MV-4-11 (cell line): Measurements from ENCODE around the gene JUN.
A peak's percentile ranks its signal among the peaks of the same experiment; 100 is the strongest.

ENCODE experiments used
- DNase-seq: peaks from one replicate; lab custom pipeline; 2025; lab: John Stamatoyannopoulos, UW

Gene JUN

GRCh38 chr1:58762806-58763205 is 21.0 kb downstream of the JUN start:
- DNase-seq: no peak

DNA sequence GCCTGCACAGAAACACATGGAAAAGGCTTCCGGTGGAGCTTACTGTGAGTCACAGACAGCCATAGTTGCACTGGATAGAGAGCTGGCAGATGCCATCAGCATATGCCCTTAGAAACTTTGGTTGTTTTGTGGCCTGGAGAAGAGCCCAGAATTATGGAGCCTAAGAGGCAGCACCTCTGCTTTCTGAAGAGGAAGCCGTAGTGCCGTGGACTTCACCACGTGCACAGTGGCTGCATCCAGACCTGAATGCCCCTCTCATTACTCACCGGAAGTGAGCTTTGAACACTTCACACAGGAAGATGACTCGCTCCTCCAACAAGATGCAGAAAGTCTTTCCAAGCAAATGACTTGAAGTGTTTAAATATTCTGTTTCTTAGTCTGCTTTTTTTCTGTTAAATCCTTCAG is 28.4 kb downstream of the JUN start:
- peak; percentile 88 for DNase-seq

- no peak for DNase-seq
Measured at GRCh38 chr1:58754683-58755467, 29.0 kb downstream of the JUN start.

- no peak for DNase-seq
Measured at GRCh38 chr1:58754073-58754613, 29.7 kb downstream of the JUN start.

- no peak for DNase-seq
Measured at GRCh38 chr1:58753431-58753866, 30.4 kb downstream of the JUN start.

- peak; percentile 4 for DNase-seq
Measured at GRCh38 chr1:58749646-58750045, 34.2 kb downstream of the JUN start.

- DNase-seq: peak; percentile 7
Measured at GRCh38 chr1:58748666-58749065, 35.2 kb downstream of the JUN start.

DNA sequence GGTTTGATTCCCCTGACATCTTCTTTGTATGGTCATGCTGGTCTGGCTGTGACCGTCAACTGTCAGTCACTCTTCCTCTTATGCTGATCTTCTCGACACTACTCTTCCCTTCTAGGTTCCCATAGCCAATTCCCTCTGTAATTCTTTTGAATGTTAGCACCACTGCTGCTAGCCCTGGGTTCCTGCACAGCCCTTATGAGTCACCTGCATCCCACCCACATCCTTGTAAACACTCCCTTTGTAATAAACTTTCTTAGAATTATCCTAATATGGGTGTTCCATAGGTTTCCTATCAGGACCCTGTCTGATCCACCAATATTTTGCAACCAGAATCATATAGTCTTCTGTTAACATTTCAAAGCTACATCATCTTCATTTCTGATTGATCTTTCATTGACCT is 37.1 kb downstream of the JUN start:
- no peak for DNase-seq

GRCh38 chr1:58746182-58746581 is 37.7 kb downstream of the JUN start:
- DNase-seq: no peak

GRCh38 chr1:58745666-58746065 is 38.2 kb downstream of the JUN start:
- DNase-seq: no peak

DNA sequence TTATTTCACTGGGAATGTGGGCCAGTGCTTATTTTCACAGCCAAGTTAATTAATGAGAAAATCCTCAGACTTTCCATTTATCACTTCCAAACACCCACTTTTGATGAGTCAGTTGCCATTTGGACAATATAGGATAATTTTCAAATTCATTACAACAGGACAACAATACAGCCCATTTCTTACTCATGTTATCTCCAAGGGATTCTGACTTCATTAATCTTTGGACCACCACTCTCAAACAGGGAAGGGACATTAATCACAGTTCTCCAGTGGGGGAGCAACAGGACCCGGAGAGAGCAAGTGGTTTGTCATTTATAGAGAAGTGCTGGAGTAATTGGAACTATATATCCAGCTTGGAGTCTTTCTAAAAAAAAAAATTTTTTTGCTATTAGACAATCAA is 38.7 kb downstream of the JUN start:
- DNase-seq: no peak

DNA sequence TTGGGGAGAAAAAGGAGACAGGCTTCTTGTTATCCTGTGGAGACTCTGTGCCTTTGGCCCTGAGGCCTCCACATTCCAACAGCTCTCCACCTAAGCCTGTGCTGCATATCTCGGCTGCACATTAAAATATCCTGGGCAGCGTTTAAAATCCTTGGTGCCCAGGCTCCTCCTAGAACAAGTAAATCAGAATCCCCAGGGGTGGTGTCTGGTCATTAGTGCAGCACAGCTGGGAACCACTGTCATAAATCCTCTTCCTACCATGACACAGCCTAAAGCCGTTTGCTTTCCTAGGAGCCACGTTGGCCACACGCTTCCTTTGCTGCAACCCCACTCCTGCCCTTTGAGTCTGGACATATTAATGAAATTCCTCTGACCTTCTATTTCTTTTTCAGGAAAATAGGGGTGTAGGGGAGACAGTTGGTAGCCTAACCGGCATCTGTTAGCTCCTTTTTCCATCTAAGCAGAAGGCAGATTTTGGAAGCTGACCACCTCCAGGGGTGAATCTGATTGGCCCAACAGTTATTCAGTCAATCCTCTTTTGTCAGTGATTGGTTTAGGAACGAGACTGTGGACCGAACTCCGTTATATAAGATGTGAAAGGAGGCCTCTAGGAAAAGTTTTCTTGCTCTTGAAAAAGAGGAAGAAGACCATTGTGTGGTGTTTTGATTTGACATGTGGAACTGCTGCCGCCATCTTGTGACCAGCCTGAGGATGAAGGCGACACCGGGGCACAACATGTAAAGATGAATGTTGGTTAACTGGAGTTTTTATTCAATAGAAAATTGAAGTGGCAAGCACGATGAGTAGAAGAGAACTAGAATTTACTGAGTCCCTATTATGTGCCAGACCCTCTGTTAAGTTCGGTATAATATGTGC is 41.9 kb downstream of the JUN start:
- peak; percentile 38 for DNase-seq

GRCh38 chr1:58739856-58740466 is 43.9 kb downstream of the JUN start:
- peak; percentile 53 for DNase-seq

- DNase-seq: peak; percentile 75
Measured at GRCh38 chr1:58738876-58739275, 45.0 kb downstream of the JUN start.

- no peak for DNase-seq
Measured at GRCh38 chr1:58735586-58735985, 48.3 kb downstream of the JUN start.

GRCh38 chr1:58734630-58735029 is 49.2 kb downstream of the JUN start:
- DNase-seq: no peak

DNA sequence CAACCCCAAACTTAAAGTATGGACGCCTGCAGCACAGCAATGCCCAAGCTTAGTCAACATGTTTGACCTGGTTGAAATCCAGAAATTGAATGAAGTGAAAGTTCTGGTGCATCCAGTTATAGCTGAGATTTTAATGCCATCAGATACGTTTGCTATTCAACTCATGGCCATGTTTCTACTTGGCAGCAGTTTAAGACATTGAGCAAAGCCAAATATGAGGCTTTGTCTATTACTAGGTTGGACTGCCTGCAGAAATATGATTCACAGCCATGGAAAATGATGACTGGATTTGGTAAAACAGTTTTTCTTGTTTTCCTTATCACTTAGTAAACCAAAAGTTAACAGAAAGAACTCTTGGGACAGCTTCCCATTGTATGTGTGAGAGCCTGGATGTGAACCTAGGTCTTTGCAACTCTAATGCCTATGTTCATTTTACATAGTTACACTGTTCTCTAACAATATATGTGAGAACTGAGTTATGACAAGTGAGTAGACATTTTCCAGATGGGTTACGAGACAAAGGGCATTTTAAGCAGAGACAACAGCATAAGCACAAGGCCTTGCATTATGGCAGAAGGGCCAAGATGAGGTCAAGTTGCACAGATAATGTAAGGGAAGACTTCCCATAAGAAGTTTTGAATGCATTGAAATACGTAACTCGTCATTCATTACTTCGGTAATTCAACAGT is 51.6 kb downstream of the JUN start:
- DNase-seq: no peak
